ENCODE results near the gene LMBR1L.
"Not testable (repeated sequence)": the region's sequence is repeated elsewhere in the genome, so short reads cannot be mapped to it uniquely, and the experiment has no call there.

LMBR1L gene

DNA sequence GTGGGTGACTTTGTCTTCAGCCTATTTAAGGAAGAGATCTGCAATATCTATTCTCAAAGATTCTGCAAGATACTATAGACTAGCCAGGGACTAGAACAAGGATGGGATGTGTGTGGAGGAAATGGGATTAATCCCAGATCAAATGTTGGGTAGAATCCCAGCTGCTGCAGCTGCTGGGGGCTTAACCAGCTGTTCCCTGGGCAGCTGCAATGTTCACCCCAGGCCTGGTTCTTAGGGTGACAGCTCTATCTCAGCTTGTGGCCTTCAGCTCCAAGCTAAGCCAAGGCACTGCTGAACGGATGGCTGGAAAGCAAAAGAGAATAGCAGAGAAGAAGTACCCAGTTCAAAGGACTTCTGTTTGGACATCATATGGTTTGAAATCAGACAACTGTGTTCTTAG lies 30.9 kb downstream of the LMBR1L start:
- DNase-seq = no peak

DNA sequence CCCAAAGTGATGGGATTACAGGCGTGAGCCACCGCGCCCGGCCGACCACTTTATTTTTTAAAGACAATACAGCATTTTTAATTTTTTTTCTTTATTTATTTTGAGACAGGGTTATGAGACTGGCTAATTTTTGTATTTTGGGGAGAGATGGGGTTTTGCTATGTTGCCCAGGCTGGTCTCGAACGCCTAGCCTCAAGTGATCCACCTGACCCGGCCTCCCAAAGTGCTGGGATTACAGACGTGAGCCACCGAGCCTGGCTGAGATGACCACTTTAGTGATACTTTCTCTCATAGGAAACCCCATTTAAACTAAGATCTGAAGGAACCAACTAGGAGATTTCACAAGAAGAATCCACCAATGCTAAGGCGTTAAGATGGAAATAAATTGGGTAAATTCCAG lies 39.7 kb downstream of the LMBR1L start:
- DNase-seq = no peak

DNA sequence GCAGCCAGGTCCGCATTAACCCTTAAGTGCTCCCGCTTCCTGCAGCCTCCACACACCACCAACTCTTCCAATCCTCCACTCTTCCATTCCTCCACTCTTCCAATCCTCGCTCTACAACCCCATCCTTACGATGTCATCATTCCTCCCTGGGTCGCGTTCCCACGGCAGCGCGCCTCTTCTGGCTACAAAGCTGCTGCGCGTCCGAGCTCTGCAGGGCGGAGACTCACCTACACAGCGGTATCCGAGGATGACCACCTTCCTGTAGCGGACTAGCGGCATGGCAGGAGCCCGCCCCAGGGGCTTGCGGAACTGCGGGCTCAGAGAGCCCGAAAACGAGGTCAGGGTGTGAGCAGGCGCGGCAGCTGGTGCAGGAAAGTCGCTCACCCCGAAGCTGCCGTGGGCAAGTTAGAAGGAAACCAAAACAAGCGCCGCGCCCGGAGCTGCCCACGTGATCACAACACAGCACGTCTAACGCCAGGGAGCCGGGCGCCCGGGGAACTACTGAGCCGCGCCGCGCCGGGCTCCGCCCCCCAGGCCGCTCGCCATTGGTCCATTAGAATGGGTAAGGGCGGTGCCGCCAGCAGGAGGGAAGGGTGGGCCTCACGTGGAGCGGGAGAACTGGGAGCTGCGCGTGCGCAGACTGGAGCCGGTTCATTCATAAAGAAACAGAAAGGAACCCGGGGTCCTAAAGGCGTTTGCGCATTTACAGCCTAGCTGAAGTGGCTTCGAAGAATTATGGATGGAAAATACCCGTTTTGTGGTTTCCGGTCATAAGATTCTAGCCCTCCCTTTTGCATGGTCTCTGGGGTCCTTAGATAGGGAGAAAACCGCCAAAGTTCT lies 40.9 kb downstream of the LMBR1L start, which contains the start of gene RHEBL1:
Gene RHEBL1, minus strand, starts transcription at position 473 of the 840 bp plus-strand sequence. Its CDS starts 194 bp downstream, at position 279.
- DNase-seq = peak; percentile 99

DNA sequence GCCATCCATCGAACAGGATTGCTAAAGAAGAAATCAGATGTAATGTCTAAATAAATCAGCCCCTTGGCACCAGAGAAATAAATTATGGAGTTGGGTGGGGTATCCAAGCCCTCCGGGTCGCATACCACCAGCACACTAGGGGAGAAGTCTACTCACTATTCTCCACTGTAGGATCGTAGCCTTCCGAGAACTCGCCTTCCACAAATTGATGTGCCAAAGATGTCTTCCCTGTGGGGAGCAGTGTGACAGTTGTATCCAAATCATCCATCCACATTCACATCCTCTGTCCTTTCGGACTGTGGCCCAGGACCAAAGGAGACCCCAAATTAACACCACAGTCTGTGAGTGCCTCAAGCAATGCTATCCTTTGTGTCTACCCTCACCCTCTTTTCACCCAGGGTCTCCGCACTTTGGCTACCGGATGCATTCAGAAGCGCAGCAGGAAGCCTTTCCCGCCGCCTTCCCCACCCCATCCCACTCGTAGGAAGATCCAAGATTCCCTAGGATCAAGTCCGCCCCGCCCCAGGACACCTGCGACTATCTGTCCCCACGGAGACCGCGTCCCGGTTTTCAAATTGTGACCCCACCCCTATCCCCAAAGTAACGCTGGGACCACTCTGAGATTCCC lies 41.7 kb downstream of the LMBR1L start:
- no peak for DNase-seq

DNA sequence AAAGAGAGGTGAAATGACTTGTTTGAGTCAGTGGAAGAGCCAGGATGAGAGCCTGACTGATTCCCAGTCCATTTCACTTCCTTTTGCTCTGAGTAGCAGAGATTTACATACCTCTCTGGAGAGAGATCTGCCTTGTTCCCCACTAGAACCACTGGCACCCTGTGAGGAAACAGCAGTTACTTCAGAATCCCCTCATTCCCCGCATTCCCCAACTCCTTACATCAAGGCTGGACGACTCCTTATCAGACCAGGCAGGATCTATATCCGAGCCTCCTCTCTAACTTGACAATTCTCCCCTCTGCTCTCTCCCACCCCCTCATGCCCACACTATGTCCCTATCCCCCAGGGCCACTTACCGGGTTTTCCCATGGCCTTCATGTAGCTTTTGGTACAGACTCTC lies 44.5 kb downstream of the LMBR1L start:
- no peak for DNase-seq

DNA sequence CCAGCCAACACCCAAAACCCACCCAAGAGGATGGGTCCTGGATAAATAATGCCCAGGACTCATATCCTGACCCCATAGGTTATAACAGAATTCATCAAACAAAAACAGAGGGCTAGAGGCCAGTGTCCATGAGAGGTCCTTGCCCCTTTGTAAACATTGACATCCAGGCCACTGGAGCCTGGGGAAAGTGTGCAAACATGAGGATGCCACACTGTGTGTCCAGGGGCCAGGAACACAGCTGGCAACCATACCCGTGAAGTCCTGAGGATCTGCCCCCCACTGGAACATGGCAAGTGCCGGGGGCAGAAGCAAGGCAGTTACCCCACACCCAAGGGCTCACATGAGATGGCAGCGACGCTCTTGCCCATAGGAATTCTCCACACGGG lies 45.9 kb downstream of the LMBR1L start:
- DNase-seq = no peak

DNA sequence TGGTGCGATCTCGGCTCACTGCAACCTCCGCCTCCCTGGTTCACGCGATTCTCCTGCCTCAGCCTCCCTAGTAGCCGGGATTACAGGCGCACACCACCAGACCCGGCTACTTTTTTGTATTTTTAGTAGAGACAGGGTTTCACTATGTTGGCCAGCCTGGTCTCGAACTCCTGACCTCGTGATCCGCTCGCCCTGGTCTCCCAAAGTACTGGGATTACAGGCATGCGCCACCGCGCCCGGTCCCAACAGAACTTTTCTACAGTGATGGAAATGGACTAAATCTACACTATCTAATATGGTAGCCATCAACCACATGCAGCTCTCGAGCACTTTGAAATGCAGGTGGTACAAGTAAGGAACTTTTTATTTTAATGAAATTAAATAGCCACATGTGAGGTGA lies 48.7 kb downstream of the LMBR1L start:
- DNase-seq = not testable (repeated sequence)

DNA sequence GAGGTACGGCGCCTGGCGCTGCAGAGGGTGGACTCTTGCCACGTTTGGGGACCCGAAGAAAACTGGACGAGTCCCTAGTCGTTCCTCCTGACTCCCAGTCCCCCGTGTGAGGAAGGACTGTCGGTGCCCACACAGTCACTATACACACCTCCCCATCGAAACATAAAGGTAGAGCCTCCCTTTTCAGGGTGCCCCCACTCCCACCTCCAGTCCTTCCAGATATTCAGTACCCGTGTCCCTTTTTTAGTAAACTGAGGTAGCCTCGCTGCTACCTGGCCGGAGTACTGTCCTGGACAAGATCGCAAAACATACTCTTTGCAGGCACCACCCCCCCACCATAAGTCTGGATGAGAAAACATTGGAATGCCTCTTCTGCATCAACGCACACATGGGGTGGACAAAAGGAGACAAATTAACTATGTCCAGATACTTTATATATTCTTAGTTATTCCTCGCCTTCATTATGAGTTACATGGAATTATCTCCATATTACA lies 49.4 kb downstream of the LMBR1L start:
- DNase-seq = no peak

DNA sequence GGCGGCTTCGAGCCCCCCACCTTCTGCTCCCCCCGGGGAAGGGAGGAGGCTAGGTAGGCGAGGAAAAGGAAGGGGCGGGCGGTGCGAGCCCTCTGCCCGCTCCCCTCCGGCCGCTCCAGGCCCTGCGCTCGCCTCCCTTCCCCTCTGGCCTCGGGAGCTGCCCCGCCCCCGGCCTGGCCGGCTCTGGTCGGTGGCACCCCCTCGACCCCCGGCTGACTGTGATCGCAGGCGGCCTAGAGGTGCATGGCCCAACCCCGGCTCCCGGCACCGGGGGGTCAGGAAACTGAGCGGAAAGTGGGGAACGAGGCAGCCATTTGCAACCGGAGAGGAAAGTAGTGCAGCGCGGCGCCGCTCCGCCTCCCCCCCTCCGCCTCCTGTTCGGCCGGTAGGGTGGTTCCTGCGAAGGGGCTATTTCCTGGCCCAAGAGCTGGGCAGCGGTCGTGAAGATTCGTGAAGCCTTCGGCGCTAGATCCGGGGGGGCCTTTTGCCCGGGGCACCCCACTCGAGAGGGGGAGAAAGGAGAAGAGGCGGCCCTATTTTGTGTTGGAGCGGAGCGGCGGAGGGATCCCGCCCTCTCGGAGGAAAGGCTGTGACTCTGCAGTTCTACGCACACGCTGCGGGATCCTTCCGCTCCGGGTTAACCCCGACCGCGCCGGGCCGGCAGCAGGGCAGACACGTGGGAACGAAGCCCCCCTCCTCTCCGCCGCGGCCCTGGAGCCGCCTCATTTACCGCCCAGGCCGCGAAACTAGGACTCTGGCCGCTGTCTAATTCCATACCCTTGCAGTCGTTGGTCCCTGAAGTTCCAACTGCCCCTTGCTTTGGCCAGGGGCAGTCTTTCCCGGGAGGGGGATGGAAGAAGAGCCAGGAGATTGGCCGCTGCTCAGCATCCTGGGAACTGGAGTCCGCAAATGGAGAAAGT lies 50.1 kb downstream of the LMBR1L start, which contains the start of gene KMT2D:
Gene KMT2D, minus strand, starts transcription at position 558 of the 920 bp plus-strand sequence. CDS start 5,470 bp downstream, outside the sequence.
- peak; percentile 88 for DNase-seq

DNA sequence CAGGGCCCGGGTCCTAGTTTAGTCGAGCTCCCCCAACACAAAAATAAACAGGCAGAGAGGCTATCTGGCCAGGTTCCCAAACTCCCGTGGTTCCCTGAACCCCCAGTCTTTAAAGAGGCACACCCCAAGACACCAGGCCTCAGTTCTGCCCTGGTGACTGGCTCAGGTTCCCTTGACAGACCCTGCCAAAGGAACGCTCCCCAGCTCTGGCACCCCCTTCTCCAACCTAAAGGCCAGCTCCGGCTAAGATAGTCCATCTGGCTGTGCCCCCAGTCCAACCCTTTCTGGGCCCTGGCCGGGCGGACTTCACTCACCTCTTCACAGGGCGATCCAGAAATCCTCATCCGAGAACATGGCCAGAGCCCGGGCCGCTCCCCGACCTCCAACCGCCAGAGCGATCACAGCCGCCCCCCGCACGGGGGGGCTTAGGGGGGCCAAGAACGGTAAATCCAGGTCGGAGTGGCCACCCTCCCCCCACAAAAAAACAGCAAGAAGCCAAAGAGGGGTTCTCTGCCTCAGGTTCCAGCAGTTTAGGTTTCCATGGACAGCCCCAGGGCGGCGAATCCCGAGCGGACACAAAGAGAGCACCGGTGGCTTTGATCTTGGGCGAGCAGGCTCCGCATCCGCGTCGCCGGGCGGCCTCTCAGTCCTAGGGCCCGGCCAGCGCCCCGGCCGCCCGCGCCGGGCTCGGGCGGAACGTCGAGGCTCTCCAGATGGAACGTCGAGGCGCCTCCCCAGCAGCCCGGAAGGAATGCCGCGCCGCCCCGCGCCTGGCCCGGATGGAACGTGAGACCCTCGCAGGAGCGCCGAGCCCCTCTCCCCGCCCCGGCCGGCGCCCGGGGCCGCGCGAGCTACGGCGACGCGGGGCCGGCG lies 51.1 kb downstream of the LMBR1L start:
- no peak for DNase-seq

DNA sequence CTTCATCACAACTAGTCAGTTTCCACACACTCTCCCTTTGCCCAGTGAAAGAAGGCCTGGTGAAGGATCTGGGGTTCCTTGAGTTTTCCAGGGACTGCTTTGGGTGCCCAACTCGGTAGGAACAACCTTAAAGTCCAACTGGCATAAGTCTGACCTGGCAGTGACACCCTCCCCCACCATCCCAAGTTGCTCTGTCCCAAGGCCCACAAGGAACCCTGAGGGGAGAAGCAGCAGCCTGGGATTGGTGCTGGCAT lies 51.7 kb downstream of the LMBR1L start:
- DNase-seq = no peak

DNA sequence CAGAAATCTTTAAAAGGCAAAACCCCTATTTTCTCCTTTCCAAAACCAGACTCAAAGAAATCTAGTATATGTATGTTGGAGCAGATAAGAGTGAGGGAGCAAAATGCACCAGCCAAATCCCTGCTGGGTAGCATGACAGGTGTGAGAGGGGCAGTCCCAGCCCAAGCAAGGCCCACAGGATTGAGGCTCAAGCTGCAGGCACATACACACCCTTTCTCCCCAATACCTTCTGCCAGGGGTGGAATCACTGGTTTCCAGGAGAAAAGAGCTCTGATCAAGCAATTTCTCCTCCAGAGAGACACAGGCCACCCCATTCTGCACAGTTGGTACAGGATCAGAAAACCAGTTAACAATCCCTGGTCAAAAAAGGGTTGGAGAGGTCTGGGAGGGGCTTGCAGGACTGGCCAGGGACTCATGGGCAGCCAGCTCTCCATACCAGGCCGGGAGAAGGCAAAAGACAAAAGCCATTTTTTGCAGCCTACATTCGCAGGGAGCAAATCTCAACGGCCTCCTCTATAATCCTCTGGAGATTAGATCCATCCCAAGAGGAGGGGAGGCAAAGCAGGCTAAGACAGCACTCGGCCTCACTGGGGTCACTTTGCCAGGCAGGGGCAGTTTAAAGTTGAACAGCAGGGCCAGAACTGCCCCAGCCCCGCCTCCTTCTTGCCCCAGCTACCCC lies 52.1 kb downstream of the LMBR1L start:
- DNase-seq = no peak

DNA sequence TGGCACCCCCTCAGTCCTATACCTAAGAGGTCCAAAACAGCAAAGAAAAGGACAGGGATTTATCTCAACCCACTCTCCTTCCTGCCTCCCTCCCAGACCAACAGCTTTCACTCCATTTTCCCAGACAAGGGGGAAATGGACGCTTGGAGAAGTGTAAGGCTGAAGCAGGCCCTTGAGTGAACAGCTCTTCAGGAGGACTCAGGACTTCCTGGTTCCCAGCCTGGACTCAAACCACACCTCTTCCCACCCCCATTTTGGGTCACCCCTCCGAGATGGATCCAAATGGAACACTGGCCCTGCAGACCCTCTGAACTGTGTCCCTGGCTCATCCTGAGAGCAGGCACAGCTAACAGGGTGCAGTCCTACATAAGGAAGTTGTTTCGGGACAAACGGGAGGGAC lies 52.8 kb downstream of the LMBR1L start:
- DNase-seq = no peak

DNA sequence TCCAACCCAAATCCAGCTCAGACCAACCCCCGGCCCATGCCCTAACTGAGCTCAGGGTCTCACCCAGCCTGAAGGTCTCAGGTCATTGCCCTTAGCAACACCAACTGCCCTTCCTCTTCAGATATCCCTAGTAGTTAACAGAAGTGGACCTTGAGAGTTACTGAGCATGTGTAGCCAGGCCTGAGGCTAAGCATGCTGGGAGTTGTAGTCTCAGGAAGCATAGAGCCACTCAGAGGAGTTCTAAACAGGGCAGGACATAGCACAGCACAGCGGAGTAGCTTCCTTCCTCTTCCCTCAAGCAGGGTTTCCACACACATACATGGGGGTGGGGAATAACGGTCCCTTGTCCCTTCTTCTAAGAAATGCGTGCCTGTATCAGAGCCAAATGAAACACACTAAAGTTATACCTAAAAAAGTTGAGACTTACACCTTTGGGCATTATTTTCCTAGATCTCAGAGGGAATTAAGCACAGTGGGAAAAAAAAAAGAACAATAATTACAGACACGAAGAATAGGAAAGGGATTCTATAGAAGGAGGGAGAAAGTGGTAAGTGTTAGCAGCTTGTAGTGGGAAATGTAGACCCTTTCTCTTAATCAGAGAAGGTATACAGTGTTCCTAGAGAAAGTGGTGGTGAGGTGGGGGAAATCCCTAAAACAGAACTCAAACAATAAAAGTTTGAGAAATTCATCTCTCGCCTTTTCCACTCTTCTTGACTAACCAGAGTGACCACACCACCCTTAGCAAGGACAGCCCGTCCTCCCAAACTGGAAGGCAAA lies 54.5 kb downstream of the LMBR1L start:
- DNase-seq = peak; percentile 77

DNA sequence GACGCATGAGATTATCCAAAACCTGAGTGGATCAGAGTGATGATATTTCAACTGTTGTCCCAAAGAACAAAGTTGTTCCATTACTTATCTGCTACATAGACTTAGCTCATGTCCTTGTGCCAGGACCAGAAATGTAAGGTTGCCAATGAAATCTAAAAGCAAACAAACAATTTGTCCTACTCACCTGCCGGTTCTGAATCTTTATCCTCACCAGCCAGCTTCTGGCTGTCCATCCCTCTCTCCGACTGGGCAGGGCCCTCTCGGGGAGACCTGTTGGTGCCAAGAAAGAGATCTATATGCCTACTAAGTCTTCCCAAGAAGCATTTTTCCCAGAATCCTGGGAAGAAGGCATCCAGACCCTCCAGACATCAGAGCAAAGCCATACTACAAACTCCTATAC lies 55.6 kb downstream of the LMBR1L start:
- DNase-seq = no peak

DNA sequence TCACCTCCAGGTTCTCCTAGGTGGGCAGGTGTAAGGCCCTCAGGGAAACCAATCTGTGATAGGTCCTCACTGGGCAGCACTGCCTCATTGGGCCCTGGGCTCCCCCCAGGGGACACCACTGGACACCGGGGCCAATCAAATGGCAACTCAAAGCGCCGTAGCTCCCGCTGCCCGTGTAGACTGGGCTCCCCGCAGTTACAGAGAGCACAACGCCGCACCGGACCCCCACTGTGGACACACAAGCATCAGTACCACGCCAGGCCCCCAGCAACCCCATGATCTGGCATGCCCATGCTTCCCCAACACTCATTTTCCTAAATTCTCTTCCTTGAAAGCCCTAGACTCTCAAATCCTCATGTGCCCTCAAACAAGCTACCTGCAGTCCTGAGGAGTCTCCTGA lies 56.1 kb downstream of the LMBR1L start:
- no peak for DNase-seq

DNA sequence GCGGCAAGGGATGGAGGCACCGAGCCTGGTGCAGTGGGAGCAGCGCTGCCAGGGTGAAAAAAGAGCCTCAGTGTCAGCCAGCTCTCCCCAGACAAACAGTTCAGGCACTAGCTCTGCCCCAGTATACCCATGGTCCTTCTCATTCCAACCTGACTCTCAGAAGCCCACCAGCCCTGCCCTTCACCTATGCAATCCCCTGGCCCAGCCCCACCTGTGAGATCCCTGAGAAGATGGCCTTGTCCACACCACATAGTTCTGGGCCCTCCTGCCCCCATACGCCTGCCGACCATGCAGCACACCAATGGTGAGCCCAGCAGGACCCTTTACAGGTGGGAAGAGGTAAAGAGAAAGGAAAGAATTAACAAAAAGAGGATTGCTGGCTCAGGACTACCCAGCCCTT lies 56.6 kb downstream of the LMBR1L start:
- DNase-seq = no peak

DNA sequence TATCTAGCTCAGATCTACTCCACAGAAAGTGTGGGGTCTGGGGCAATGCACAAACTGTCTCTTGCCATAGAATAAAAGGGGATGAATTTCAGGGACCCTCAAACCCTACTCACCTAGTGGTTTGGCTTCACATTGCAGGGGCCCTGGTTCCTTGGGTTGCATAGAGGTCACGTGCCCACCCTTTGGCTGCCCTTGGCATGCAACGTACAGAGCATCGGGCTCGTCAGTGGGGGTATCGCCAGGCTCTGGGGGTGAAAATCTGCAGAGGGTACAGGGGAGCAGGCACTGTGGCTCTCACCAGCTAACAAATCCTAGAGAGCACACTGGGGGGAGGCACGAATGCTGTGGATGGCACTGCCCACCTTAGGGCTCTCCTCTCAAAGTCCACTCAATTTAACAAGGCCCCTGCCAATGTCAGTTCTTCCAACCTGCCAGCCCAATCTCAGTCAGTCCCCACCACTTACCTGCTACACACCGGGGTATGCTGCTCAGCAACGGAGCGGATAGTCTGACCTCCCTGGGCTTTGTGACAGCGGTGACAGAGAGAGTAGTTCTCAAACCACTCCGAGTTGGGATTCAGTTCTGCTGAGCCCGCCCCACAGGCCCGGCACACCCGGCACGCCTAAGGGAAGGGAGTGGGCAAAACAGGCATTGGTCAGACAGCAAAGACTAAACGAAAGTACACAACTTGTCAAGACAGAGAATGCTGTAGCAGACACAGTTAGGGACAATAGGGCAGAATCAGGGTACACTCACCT lies 58.0 kb downstream of the LMBR1L start:
- no peak for DNase-seq

DNA sequence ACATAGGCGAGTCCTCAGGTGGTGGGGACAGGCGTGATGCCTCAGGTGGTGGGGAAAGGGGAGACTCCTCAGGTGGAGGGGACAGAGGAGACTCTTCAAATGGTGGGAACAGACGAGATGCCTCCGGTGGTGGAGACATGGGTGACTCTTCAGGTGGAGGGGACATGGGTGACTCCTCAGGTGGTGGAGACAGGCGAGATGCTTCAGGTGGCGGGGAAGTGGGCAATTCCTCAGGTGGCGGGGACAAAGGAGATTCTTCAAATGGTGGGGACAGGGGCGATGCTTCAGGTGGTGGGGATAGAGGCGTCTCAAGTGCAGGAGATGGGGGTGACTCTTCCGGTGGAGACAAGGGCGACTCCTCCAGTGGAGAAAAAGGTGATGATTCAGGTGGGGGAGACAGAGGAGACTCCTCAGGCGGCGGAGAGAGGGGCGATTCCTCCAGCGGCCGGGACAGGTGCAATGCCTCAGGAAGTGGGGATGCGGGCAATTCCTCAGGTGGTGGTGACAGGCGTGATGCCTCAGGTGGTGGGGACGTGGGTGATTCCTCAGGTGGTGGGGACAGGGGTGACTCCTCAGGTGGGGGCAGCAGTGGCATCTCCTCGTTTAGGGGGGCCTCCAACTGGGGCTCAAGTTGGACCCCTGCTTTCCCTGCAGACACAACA lies 58.7 kb downstream of the LMBR1L start:
- no peak for DNase-seq

DNA sequence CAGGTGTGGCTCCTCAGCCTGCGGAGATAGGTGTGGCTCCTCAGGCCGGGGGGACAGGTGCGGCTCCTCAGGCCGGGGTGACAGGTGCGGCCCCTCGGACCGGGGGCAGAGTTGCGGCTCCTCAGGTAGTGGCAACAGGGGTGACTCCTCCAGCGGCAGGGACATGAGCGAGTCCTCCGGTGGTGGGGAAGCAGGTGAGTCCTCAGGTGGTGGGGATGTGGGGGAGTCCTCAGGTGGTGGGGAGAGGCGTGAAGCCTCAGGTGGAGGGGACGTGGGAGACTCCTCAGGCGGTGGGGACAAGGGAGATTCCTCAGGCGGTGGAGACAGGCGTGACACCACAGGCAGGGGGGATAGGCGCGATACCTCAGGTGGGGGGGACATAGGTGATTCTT lies 59.3 kb downstream of the LMBR1L start:
- DNase-seq = no peak

All from CD4-positive, alpha-beta T cell treated with Interleukin-15 for 1 hour (primary cell).